ENCODE results near the gene LDB3.
A peak's percentile ranks its signal among the peaks of the same experiment; 100 is the strongest.

LDB3 gene

GRCh38 chr10:86699541-86699940, 31.2 kb downstream of the LDB3 start:
- Histone ChIP-seq H3K4me1 (ENCODE audit: control insufficient read depth, insufficient read depth, low read length) (peaks cover 3% of the 10 kb centered on the region), H3K4me3 (ENCODE audit: low read length in 2 of 2) (no peak overlapping the region), H3K36me3 (ENCODE audit: control insufficient read depth in 2 of 2, insufficient read depth in 2 of 2, low read length in 2 of 2) (peaks cover 51 to 54% of the 10 kb centered on the region in 2 donors), H3K27ac (ENCODE audit: low read length) (no peak overlapping the region), H3K27me3 (ENCODE audit: control insufficient read depth in 1 of 2, insufficient read depth in 2 of 2, low read length in 2 of 2) (no peaks in the 10 kb centered on the region), H3K9me3 (ENCODE audit: control insufficient read depth in 2 of 2, low read length in 2 of 2) (no peaks in the 10 kb centered on the region), H3K9ac (ENCODE audit: low read length in 2 of 2) (no peak overlapping the region)

- H3K9me3 ChIP-seq (ENCODE audit: control insufficient read depth in 2 of 2, low read length in 2 of 2): no peaks in the 10 kb centered on the region
- H3K27me3 ChIP-seq (ENCODE audit: control insufficient read depth in 1 of 2, insufficient read depth in 2 of 2, low read length in 2 of 2): no peaks in the 10 kb centered on the region
- no peak overlapping the region for H3K9ac ChIP-seq (ENCODE audit: low read length in 2 of 2)
- H3K27ac ChIP-seq (ENCODE audit: low read length): no peak overlapping the region
- H3K4me1 ChIP-seq (ENCODE audit: control insufficient read depth, insufficient read depth, low read length): peaks cover 3% of the 10 kb centered on the region
- peaks cover 47 to 50% of the 10 kb centered on the region in 2 donors for H3K36me3 ChIP-seq (ENCODE audit: control insufficient read depth in 2 of 2, insufficient read depth in 2 of 2, low read length in 2 of 2)
- no peak overlapping the region for H3K4me3 ChIP-seq (ENCODE audit: low read length in 2 of 2)
Observed at GRCh38 chr10:86699991-86700840, 31.9 kb downstream of the LDB3 start.

GRCh38 chr10:86700851-86701617, 32.7 kb downstream of the LDB3 start:
- H3K4me1 ChIP-seq (ENCODE audit: control insufficient read depth, insufficient read depth, low read length): peaks cover 3% of the 10 kb centered on the region
- H3K4me3 ChIP-seq (ENCODE audit: low read length in 2 of 2): no peak overlapping the region
- H3K27me3 ChIP-seq (ENCODE audit: control insufficient read depth in 1 of 2, insufficient read depth in 2 of 2, low read length in 2 of 2): no peaks in the 10 kb centered on the region
- H3K9ac ChIP-seq (ENCODE audit: low read length in 2 of 2): no peak overlapping the region
- peaks cover 42 to 45% of the 10 kb centered on the region in 2 donors for H3K36me3 ChIP-seq (ENCODE audit: control insufficient read depth in 2 of 2, insufficient read depth in 2 of 2, low read length in 2 of 2)
- H3K9me3 ChIP-seq (ENCODE audit: control insufficient read depth in 2 of 2, low read length in 2 of 2): no peaks in the 10 kb centered on the region
- H3K27ac ChIP-seq (ENCODE audit: low read length): no peak overlapping the region

- H3K36me3 ChIP-seq (ENCODE audit: control insufficient read depth in 2 of 2, insufficient read depth in 2 of 2, low read length in 2 of 2): peaks cover 34 to 53% of the 10 kb centered on the region in 2 donors
- no peaks in the 10 kb centered on the region for H3K9me3 ChIP-seq (ENCODE audit: control insufficient read depth in 2 of 2, low read length in 2 of 2)
- H3K4me1 ChIP-seq (ENCODE audit: control insufficient read depth, insufficient read depth, low read length): peaks cover 2% of the 10 kb centered on the region
Observed at GRCh38 chr10:86703176-86703575, 34.9 kb downstream of the LDB3 start.

GRCh38 chr10:86705139-86705538, 36.8 kb downstream of the LDB3 start:
- Histone ChIP-seq H3K36me3 (ENCODE audit: control insufficient read depth in 2 of 2, insufficient read depth in 2 of 2, low read length in 2 of 2) (peaks cover 35 to 46% of the 10 kb centered on the region in 2 donors), H3K4me3 (ENCODE audit: low read length in 2 of 2) (no peak overlapping the region), H3K4me1 (ENCODE audit: control insufficient read depth, insufficient read depth, low read length) (no peaks in the 10 kb centered on the region), H3K9ac (ENCODE audit: low read length in 2 of 2) (no peak overlapping the region), H3K27me3 (ENCODE audit: control insufficient read depth in 1 of 2, insufficient read depth in 2 of 2, low read length in 2 of 2) (no peaks in the 10 kb centered on the region), H3K27ac (ENCODE audit: low read length) (peak overlapping the region; percentile 24), H3K9me3 (ENCODE audit: control insufficient read depth in 2 of 2, low read length in 2 of 2) (no peaks in the 10 kb centered on the region)

More at GRCh38 chr10:86703176-86703575, 34.9 kb downstream of the LDB3 start:
- Histone ChIP-seq H3K4me3 (ENCODE audit: low read length in 2 of 2) (no peak overlapping the region), H3K27me3 (ENCODE audit: control insufficient read depth in 1 of 2, insufficient read depth in 2 of 2, low read length in 2 of 2) (no peaks in the 10 kb centered on the region), H3K9ac (ENCODE audit: low read length in 2 of 2) (no peak overlapping the region), H3K27ac (ENCODE audit: low read length) (no peak overlapping the region)

- no peak overlapping the region for H3K4me3 ChIP-seq (ENCODE audit: low read length in 2 of 2)
Observed at GRCh38 chr10:86705905-86706304, 37.6 kb downstream of the LDB3 start.

GRCh38 chr10:86706401-86706841, 38.1 kb downstream of the LDB3 start:
- H3K27ac ChIP-seq (ENCODE audit: low read length): peak overlapping the region; percentile 31
- no peak overlapping the region for H3K9ac ChIP-seq (ENCODE audit: low read length in 2 of 2)
- no peaks in the 10 kb centered on the region for H3K27me3 ChIP-seq (ENCODE audit: control insufficient read depth in 1 of 2, insufficient read depth in 2 of 2, low read length in 2 of 2)
- peaks cover 30 to 44% of the 10 kb centered on the region in 2 donors for H3K36me3 ChIP-seq (ENCODE audit: control insufficient read depth in 2 of 2, insufficient read depth in 2 of 2, low read length in 2 of 2)
- no peaks in the 10 kb centered on the region for H3K9me3 ChIP-seq (ENCODE audit: control insufficient read depth in 2 of 2, low read length in 2 of 2)
- peaks cover 7% of the 10 kb centered on the region for H3K4me1 ChIP-seq (ENCODE audit: control insufficient read depth, insufficient read depth, low read length)
- H3K4me3 ChIP-seq (ENCODE audit: low read length in 2 of 2): no peak overlapping the region

More at GRCh38 chr10:86705905-86706304, 37.6 kb downstream of the LDB3 start:
- H3K9me3 ChIP-seq (ENCODE audit: control insufficient read depth in 2 of 2, low read length in 2 of 2): no peaks in the 10 kb centered on the region
- H3K27me3 ChIP-seq (ENCODE audit: control insufficient read depth in 1 of 2, insufficient read depth in 2 of 2, low read length in 2 of 2): no peaks in the 10 kb centered on the region
- peak overlapping the region; percentile 24 for H3K27ac ChIP-seq (ENCODE audit: low read length)
- no peak overlapping the region for H3K9ac ChIP-seq (ENCODE audit: low read length in 2 of 2)
- peaks cover 7% of the 10 kb centered on the region for H3K4me1 ChIP-seq (ENCODE audit: control insufficient read depth, insufficient read depth, low read length)
- peaks cover 30 to 46% of the 10 kb centered on the region in 2 donors for H3K36me3 ChIP-seq (ENCODE audit: control insufficient read depth in 2 of 2, insufficient read depth in 2 of 2, low read length in 2 of 2)

- H3K27ac ChIP-seq (ENCODE audit: low read length): peak overlapping the region; percentile 31
Observed at GRCh38 chr10:86706977-86707376, 38.7 kb downstream of the LDB3 start.

GRCh38 chr10:86707505-86707904, 39.2 kb downstream of the LDB3 start:
- H3K27me3 ChIP-seq (ENCODE audit: control insufficient read depth in 1 of 2, insufficient read depth in 2 of 2, low read length in 2 of 2): no peaks in the 10 kb centered on the region
- H3K36me3 ChIP-seq (ENCODE audit: control insufficient read depth in 2 of 2, insufficient read depth in 2 of 2, low read length in 2 of 2): peaks cover 20 to 34% of the 10 kb centered on the region in 2 donors
- H3K4me3 ChIP-seq (ENCODE audit: low read length in 2 of 2): no peak overlapping the region
- no peak overlapping the region for H3K9ac ChIP-seq (ENCODE audit: low read length in 2 of 2)
- H3K9me3 ChIP-seq (ENCODE audit: control insufficient read depth in 2 of 2, low read length in 2 of 2): no peaks in the 10 kb centered on the region
- peak overlapping the region; percentile 87 for H3K27ac ChIP-seq (ENCODE audit: low read length)
- H3K4me1 ChIP-seq (ENCODE audit: control insufficient read depth, insufficient read depth, low read length): peaks cover 15% of the 10 kb centered on the region

More at GRCh38 chr10:86706977-86707376, 38.7 kb downstream of the LDB3 start:
- Histone ChIP-seq H3K27me3 (ENCODE audit: control insufficient read depth in 1 of 2, insufficient read depth in 2 of 2, low read length in 2 of 2) (no peaks in the 10 kb centered on the region), H3K4me3 (ENCODE audit: low read length in 2 of 2) (no peak overlapping the region), H3K9ac (ENCODE audit: low read length in 2 of 2) (no peak overlapping the region), H3K4me1 (ENCODE audit: control insufficient read depth, insufficient read depth, low read length) (peaks cover 10% of the 10 kb centered on the region), H3K9me3 (ENCODE audit: control insufficient read depth in 2 of 2, low read length in 2 of 2) (no peaks in the 10 kb centered on the region), H3K36me3 (ENCODE audit: control insufficient read depth in 2 of 2, insufficient read depth in 2 of 2, low read length in 2 of 2) (peaks cover 25 to 38% of the 10 kb centered on the region in 2 donors)

- H3K9ac ChIP-seq (ENCODE audit: low read length in 2 of 2): no peak overlapping the region
- peak overlapping the region; percentile 87 for H3K27ac ChIP-seq (ENCODE audit: low read length)
- peaks cover 17% of the 10 kb centered on the region for H3K4me1 ChIP-seq (ENCODE audit: control insufficient read depth, insufficient read depth, low read length)
- peaks cover 18 to 27% of the 10 kb centered on the region in 2 donors for H3K36me3 ChIP-seq (ENCODE audit: control insufficient read depth in 2 of 2, insufficient read depth in 2 of 2, low read length in 2 of 2)
- H3K27me3 ChIP-seq (ENCODE audit: control insufficient read depth in 1 of 2, insufficient read depth in 2 of 2, low read length in 2 of 2): no peaks in the 10 kb centered on the region
- no peak overlapping the region for H3K4me3 ChIP-seq (ENCODE audit: low read length in 2 of 2)
- no peaks in the 10 kb centered on the region for H3K9me3 ChIP-seq (ENCODE audit: control insufficient read depth in 2 of 2, low read length in 2 of 2)
Observed at GRCh38 chr10:86708068-86708782, 39.9 kb downstream of the LDB3 start.

Data from stomach smooth muscle (tissue), 2 donors.